WTC11 (cell line): ENCODE data around the gene AGBL1. TPM values are rescaled to one million over a fixed set of nuclear protein-coding genes. Genes with fewer than 3 reads are reported as not detected.

Source experiments
- ATAC-seq: fragments of 200-7000 bp; cut with Tn5 transposase; 2 replicates; pipeline ENCODE4 v1.10.0; 2021; ENCODE audit warnings: mild to moderate bottlenecking, moderate library complexity
- CTCF ChIA-PET: fragments of 300-600 bp; sonication (Branson Sonifier 250); formaldehyde crosslinking; loops from one replicate; lab custom pipeline; 2021; ENCODE audit warnings: antibody characterized with exemption; lab: Charles Lee
- POLR2A ChIA-PET: fragments of 350-600 bp; sonication (Branson Sonifier 250); formaldehyde crosslinking; loops from one replicate; lab custom pipeline; 2021; ENCODE audit warnings: antibody characterized with exemption; lab: Charles Lee
- DNase-seq: peaks from one replicate; pipeline ENCODE4 v3.0.0; 2021; ENCODE audit warnings: low spot score
- H3K27ac Mint-ChIP-seq: 2 replicates; pipeline ENCODE4 v1.8.0; 2021; ENCODE audit warnings: mixed read lengths
- H3K27me3 Mint-ChIP-seq: 2 replicates; pipeline ENCODE4 v1.8.0; 2021; ENCODE audit warnings: low read depth, mild to moderate bottlenecking, moderate library complexity, mixed read lengths
- H3K36me3 Mint-ChIP-seq: 2 replicates; pipeline ENCODE4 v1.8.0; 2021; ENCODE audit warnings: mixed read lengths
- H3K4me1 Mint-ChIP-seq: 2 replicates; pipeline ENCODE4 v1.8.0; 2022; ENCODE audit warnings: mixed read lengths
- H3K4me3 Mint-ChIP-seq: 2 replicates; pipeline ENCODE4 v1.8.0; 2021; ENCODE audit warnings: mild to moderate bottlenecking, moderate library complexity, mixed read lengths
- H3K9me3 Mint-ChIP-seq: 2 replicates; pipeline ENCODE4 v1.8.0; 2021; ENCODE audit warnings: mixed read lengths
- E2F5 ChIP-seq: sonication (generic); formaldehyde crosslinking; IDR thresholded peaks from 2 replicates; pipeline ENCODE4 v1.8.1; 2022; ENCODE audit warnings: mild to moderate bottlenecking, moderate library complexity, missing genetic modification reagents
- FOXP1 ChIP-seq: sonication (generic); formaldehyde crosslinking; IDR thresholded peaks from 2 replicates; pipeline ENCODE4 v1.8.0; 2022; ENCODE audit warnings: missing genetic modification reagents, mild to moderate bottlenecking, moderate library complexity, borderline replicate concordance
- GABPB1 ChIP-seq: sonication (generic); formaldehyde crosslinking; IDR thresholded peaks from 2 replicates; pipeline ENCODE4 v1.8.1; 2023; ENCODE audit warnings: mild to moderate bottlenecking, missing genetic modification reagents
- GRHL2 ChIP-seq: fragments of 250-450 bp; sonication (Bioruptor Pico); IDR thresholded peaks from 2 replicates; pipeline ENCODE4 v1.8.0; 2022; ENCODE audit warnings: mild to moderate bottlenecking, moderate library complexity; ENCODE audit not compliant: insufficient replicate concordance, severe bottlenecking
- IRF1 ChIP-seq: sonication (generic); formaldehyde crosslinking; IDR thresholded peaks from 2 replicates; pipeline ENCODE4 v1.8.0; 2023; ENCODE audit warnings: missing genetic modification reagents
- NFATC4 ChIP-seq: fragments of 250-450 bp; sonication (Bioruptor Pico); IDR thresholded peaks from 2 replicates; pipeline ENCODE4 v1.9.0; 2021; ENCODE audit warnings: mild to moderate bottlenecking
- NR2C2 ChIP-seq: sonication (generic); formaldehyde crosslinking; IDR thresholded peaks from 2 replicates; pipeline ENCODE4 v1.8.0; 2022; ENCODE audit warnings: mild to moderate bottlenecking, missing genetic modification reagents
- SMAD3 ChIP-seq: sonication (generic); formaldehyde crosslinking; IDR thresholded peaks from 2 replicates; pipeline ENCODE4 v1.8.0; 2022; ENCODE audit warnings: missing genetic modification reagents, mild to moderate bottlenecking, borderline replicate concordance
- TEAD4 ChIP-seq: sonication (generic); formaldehyde crosslinking; IDR thresholded peaks from 2 replicates; pipeline ENCODE4 v1.8.0; 2022; ENCODE audit warnings: mild to moderate bottlenecking, missing genetic modification reagents
- USF2 ChIP-seq: sonication (generic); formaldehyde crosslinking; IDR thresholded peaks from 2 replicates; pipeline ENCODE4 v1.8.1; 2023; ENCODE audit warnings: mild to moderate bottlenecking, missing genetic modification reagents, moderate library complexity
- ZBTB43 ChIP-seq: sonication (generic); formaldehyde crosslinking; IDR thresholded peaks from 2 replicates; pipeline ENCODE4 v1.8.1; 2023; ENCODE audit warnings: mild to moderate bottlenecking, missing genetic modification reagents
- ZNF219 ChIP-seq: sonication (generic); formaldehyde crosslinking; IDR thresholded peaks from 2 replicates; pipeline ENCODE4 v1.8.0; 2023; ENCODE audit warnings: missing genetic modification reagents, mild to moderate bottlenecking, borderline replicate concordance
- ZNF416 ChIP-seq: fragments of 250-450 bp; sonication (Bioruptor Pico); IDR thresholded peaks from 2 replicates; pipeline ENCODE4 v1.9.0; 2021; ENCODE audit warnings: mild to moderate bottlenecking, inconsistent platforms
- ZNF423 ChIP-seq: fragments of 250-450 bp; sonication (Bioruptor Pico); IDR thresholded peaks from 2 replicates; pipeline ENCODE4 v2.1.2; 2022; ENCODE audit warnings: mild to moderate bottlenecking, moderate library complexity
- ZNF532 ChIP-seq: fragments of 250-450 bp; sonication (Bioruptor Pico); IDR thresholded peaks from 2 replicates; pipeline ENCODE4 v1.9.0; 2021; ENCODE audit warnings: mild to moderate bottlenecking, borderline replicate concordance
- ZSCAN18 ChIP-seq: fragments of 250-450 bp; sonication (Bioruptor Pico); IDR thresholded peaks from 2 replicates; pipeline ENCODE4 v2.1.2; 2022; ENCODE audit warnings: mild to moderate bottlenecking, moderate library complexity
- total RNA-seq: library from RNA; stranded (reverse); gene quantifications from 3 replicates; pipeline ENCODE4 v1.2.3, GENCODE V29; 2021

Gene AGBL1
- total RNA-seq, 1 experiment from 2014 or later, result not detected

- Mint-ChIP-seq H3K27ac (no peak overlapping the region), H3K4me3 (no peak overlapping the region), H3K9me3 (peaks cover 21% of the 10 kb centered on the region), H3K36me3 (peaks cover 2% of the 10 kb centered on the region; the same call in 1 of the 2 replicates), H3K4me1 (peaks cover 16% of the 10 kb centered on the region), H3K27me3 (no peaks in the 10 kb centered on the region)
- ATAC-seq (no peak), DNase-seq (no peak)
- TF ChIP-seq ZNF416 (no peak), SMAD3 (CRISPR knock-in tag) (no peak), IRF1 (CRISPR knock-in tag) (no peak), ZNF423 (CRISPR knock-in tag) (no peak)
- TF ChIP-seq, all 79 proteins: peak for 0
- ChIA-PET POLR2A (no interaction called here), CTCF (interaction anchor here (0.6 kb wide), 1 partner anchor 631 kb away, joined by 5 read pairs; no protein-coding TSS in a partner anchor)
Observed at GRCh38 chr15:86273309-86273708, 193.6 kb downstream of the AGBL1 start.

GRCh38 chr15:86275361-86275760 is 195.7 kb downstream of the AGBL1 start:
- H3K36me3 Mint-ChIP-seq, result no peaks in the 10 kb centered on the region
- no peak for ATAC-seq
- no peak overlapping the region for H3K4me3 Mint-ChIP-seq
- peaks cover 16% of the 10 kb centered on the region for H3K4me1 Mint-ChIP-seq
- peaks cover 14% of the 10 kb centered on the region for H3K9me3 Mint-ChIP-seq
- no peak overlapping the region for H3K27ac Mint-ChIP-seq
- no peaks in the 10 kb centered on the region for H3K27me3 Mint-ChIP-seq
- DNase-seq, result no peak
- TF ChIP-seq ZNF532 (CRISPR knock-in tag), result no peak
- no peak for TF ChIP-seq GRHL2 (CRISPR knock-in tag)
- no peak for TF ChIP-seq ZNF416
- TF ChIP-seq ZBTB43 (CRISPR knock-in tag), result no peak
- TF ChIP-seq ZSCAN18 (CRISPR knock-in tag), result no peak
- TF ChIP-seq GABPB1, result no peak
- POLR2A ChIA-PET, result no interaction called here
- CTCF ChIA-PET, result no interaction called here

GRCh38 chr15:86278586-86278985 is 198.9 kb downstream of the AGBL1 start:
- Mint-ChIP-seq H3K36me3 (no peaks in the 10 kb centered on the region), H3K27me3 (no peaks in the 10 kb centered on the region), H3K4me1 (peaks cover 5% of the 10 kb centered on the region), H3K4me3 (no peak overlapping the region), H3K27ac (no peak overlapping the region), H3K9me3 (no peaks in the 10 kb centered on the region)
- ChIA-PET CTCF (no interaction called here), POLR2A (no interaction called here)
- DNase-seq (no peak), ATAC-seq (no peak)
- TF ChIP-seq ZNF219 (CRISPR knock-in tag) (no peak), E2F5 (CRISPR knock-in tag) (no peak), FOXP1 (CRISPR knock-in tag) (no peak), USF2 (CRISPR knock-in tag) (no peak), TEAD4 (CRISPR knock-in tag) (no peak), NR2C2 (CRISPR knock-in tag) (no peak), NFATC4 (CRISPR knock-in tag) (no peak), ZBTB43 (CRISPR knock-in tag) (no peak)
